GM11168 (cell line): ENCODE results near the gene GPC5.

Source experiments
- in situ Hi-C: fragments of 300-500 bp; cut with MboI; formaldehyde crosslinking; loops from one replicate; pipeline ENCODE4 v1.12.0; 2022; ENCODE audit warnings: low sequenced_read_pairs; ENCODE audit not compliant: unreplicated experiment

GPC5 gene

GRCh38 chr13:91398413-91399188 is at the start of gene GPC5:
Gene GPC5 (plus strand): TSS chr13:91398621.
- in situ Hi-C loops, result loop anchor here (25.0 kb wide), 2 partner anchors 314 to 514 kb away; no protein-coding TSS in a partner anchor

- in situ Hi-C loops, result no loop called here
These were observed 49.5 kb upstream of the GPC5 start for GRCh38 chr13:91348906-91349435.

GRCh38 chr13:91349992-91350911 is 48.2 kb upstream of the GPC5 start:
- in situ Hi-C loops, result loop anchor here (5.0 kb wide), 1 partner anchor 43 kb away; no protein-coding TSS in a partner anchor

- in situ Hi-C loops, result loop anchor here (5.0 kb wide), 1 partner anchor 44 kb away; no protein-coding TSS in a partner anchor
These were observed 47.3 kb upstream of the GPC5 start for GRCh38 chr13:91351123-91351522.

- in situ Hi-C loops, result loop anchor here (5.0 kb wide), 1 partner anchor 45 kb away; no protein-coding TSS in a partner anchor
These were observed 46.4 kb upstream of the GPC5 start for GRCh38 chr13:91351980-91352379.

- in situ Hi-C loops, result loop anchor here (5.0 kb wide), 1 partner anchor 46 kb away; no protein-coding TSS in a partner anchor
These were observed 45.5 kb upstream of the GPC5 start for GRCh38 chr13:91352891-91353290.

GRCh38 chr13:91353494-91353893 is 44.9 kb upstream of the GPC5 start:
- in situ Hi-C loops, result loop anchor here (5.0 kb wide), 1 partner anchor 46 kb away; no protein-coding TSS in a partner anchor

- in situ Hi-C loops, result no loop called here
These were observed 43.2 kb upstream of the GPC5 start for GRCh38 chr13:91355099-91355825.

- in situ Hi-C loops, result no loop called here
These were observed 42.4 kb upstream of the GPC5 start for GRCh38 chr13:91355826-91356710.

- in situ Hi-C loops, result no loop called here
These were observed 41.4 kb upstream of the GPC5 start for GRCh38 chr13:91356919-91357612.

GRCh38 chr13:91357613-91358386 is 40.6 kb upstream of the GPC5 start:
- in situ Hi-C loops, result no loop called here

GRCh38 chr13:91358387-91358782 is 40.0 kb upstream of the GPC5 start:
- in situ Hi-C loops, result no loop called here

- in situ Hi-C loops, result no loop called here
These were observed 39.3 kb upstream of the GPC5 start for GRCh38 chr13:91359111-91359510.

GRCh38 chr13:91359631-91360030 is 38.8 kb upstream of the GPC5 start:
- in situ Hi-C loops, result no loop called here

GRCh38 chr13:91360246-91360751 is 38.1 kb upstream of the GPC5 start:
- in situ Hi-C loops, result no loop called here

- in situ Hi-C loops, result no loop called here
These were observed 36.6 kb upstream of the GPC5 start for GRCh38 chr13:91361755-91362271.

GRCh38 chr13:91362908-91363307 is 35.5 kb upstream of the GPC5 start:
- in situ Hi-C loops, result no loop called here
